ENCODE measurements around the gene HRC.

DNA sequence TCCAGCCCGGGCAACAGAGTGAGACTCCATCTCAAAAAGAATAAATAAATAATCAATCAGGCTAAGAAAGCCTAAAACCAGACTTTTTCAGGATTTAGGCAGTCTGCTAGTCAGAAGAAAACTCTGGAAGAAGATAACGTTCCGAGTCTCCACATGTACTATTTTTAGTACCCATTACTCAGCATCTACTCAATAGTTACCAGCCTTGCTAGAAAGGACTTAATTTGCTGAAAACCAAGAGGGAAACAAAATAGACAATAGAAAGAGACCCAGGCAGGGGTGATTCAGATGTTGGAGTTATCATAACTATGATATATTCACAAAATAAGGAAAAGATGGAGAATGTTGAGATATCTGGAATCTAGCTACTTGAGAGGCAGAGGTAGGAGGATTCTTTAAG is 44.6 kb downstream of the HRC start:
- TF ChIP-seq, protein P1, sequence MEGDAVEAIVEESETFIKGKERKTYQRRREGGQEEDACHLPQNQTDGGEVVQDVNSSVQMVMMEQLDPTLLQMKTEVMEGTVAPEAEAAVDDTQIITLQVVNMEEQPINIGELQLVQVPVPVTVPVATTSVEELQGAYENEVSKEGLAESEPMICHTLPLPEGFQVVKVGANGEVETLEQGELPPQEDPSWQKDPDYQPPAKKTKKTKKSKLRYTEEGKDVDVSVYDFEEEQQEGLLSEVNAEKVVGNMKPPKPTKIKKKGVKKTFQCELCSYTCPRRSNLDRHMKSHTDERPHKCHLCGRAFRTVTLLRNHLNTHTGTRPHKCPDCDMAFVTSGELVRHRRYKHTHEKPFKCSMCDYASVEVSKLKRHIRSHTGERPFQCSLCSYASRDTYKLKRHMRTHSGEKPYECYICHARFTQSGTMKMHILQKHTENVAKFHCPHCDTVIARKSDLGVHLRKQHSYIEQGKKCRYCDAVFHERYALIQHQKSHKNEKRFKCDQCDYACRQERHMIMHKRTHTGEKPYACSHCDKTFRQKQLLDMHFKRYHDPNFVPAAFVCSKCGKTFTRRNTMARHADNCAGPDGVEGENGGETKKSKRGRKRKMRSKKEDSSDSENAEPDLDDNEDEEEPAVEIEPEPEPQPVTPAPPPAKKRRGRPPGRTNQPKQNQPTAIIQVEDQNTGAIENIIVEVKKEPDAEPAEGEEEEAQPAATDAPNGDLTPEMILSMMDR (IDR thresholded peaks at IDR 0.05): no peak
- TF ChIP-seq POLR2A (IDR thresholded peaks at IDR 0.05): no peak
